Liver (tissue), 9 donors: ENCODE data around the gene FNDC7. TPM values are rescaled to one million over a fixed set of nuclear protein-coding genes. Genes with fewer than 3 reads are reported as not detected.
A peak's percentile ranks its signal among the peaks of the same experiment; 100 is the strongest.

Experiments
- DNase-seq: peaks from one replicate; pipeline ENCODE4 v3.0.0-alpha.2; 2017; ENCODE audit warnings: low spot score
- H3K27ac ChIP-seq, 2 donors: one replicate each; pipeline ENCODE4 v1.7.0; 2013; ENCODE audit warnings: inconsistent platforms in 2 of 2, low read length in 2 of 2, control low read depth in 1 of 2, low read depth in 1 of 2, mild to moderate bottlenecking in 1 of 2
- H3K27me3 ChIP-seq, 4 donors: one replicate each; pipeline versions ENCODE4 v1.6.1 to v1.7.0; 2013; ENCODE audit warnings: low read length in 3 of 4, inconsistent platforms in 1 of 4, mild to moderate bottlenecking in 1 of 4, moderate library complexity in 1 of 4; ENCODE audit not compliant: control insufficient read depth in 4 of 4, insufficient read depth in 4 of 4
- H3K36me3 ChIP-seq, 4 donors: one replicate each; pipeline versions ENCODE4 v1.6.1 to v1.7.0; 2013; ENCODE audit warnings: low read length in 3 of 4, mild to moderate bottlenecking in 3 of 4, low read depth in 1 of 4, moderate library complexity in 1 of 4; ENCODE audit not compliant: control insufficient read depth in 4 of 4, insufficient read depth in 3 of 4
- H3K4me1 ChIP-seq, 4 donors: one replicate each; pipeline versions ENCODE4 v1.6.1 to v1.7.0; 2013; ENCODE audit warnings: low read length in 3 of 4, mild to moderate bottlenecking in 3 of 4, moderate library complexity in 1 of 4; ENCODE audit not compliant: control insufficient read depth in 4 of 4, insufficient read depth in 4 of 4
- H3K4me3 ChIP-seq, 3 donors: one replicate each; pipeline versions ENCODE4 v1.6.1 to v1.7.0; 2013; ENCODE audit warnings: low read length in 3 of 3, control low read depth in 1 of 3, low read depth in 1 of 3, mild to moderate bottlenecking in 1 of 3
- H3K9ac ChIP-seq, 2 donors: one replicate each; pipeline ENCODE4 v1.7.0; 2013; ENCODE audit warnings: low read length in 2 of 2, mild to moderate bottlenecking in 2 of 2, moderate library complexity in 2 of 2, control low read depth in 1 of 2, low read depth in 1 of 2
- H3K9me3 ChIP-seq, 4 donors: one replicate each; pipeline versions ENCODE4 v1.6.1 to v1.7.0; 2013; ENCODE audit warnings: low read length in 3 of 4; ENCODE audit not compliant: control insufficient read depth in 4 of 4
- ATF3 ChIP-seq: IDR thresholded peaks from 2 replicates; pipeline ENCODE4 v1.6.1; 2016; ENCODE audit warnings: antibody characterized with exemption
- CTCF ChIP-seq: fragments of 150-350 bp; IDR thresholded peaks from 2 replicates; pipeline ENCODE4 v1.5.1; 2017; ENCODE audit warnings: improper control_type of control experiment, low read depth, low read length; ENCODE audit not compliant: missing input control
- EGR1 ChIP-seq, 2 donors: IDR thresholded peaks; 2 replicates each; pipeline ENCODE4 v1.6.1; 2016 to 2018; ENCODE audit warnings: antibody characterized with exemption in 2 of 2, low read depth in 2 of 2
- FOXA1 ChIP-seq: IDR thresholded peaks from 2 replicates; pipeline ENCODE4 v1.6.1; 2016; ENCODE audit warnings: antibody characterized with exemption
- FOXA2 ChIP-seq: IDR thresholded peaks from 2 replicates; pipeline ENCODE4 v1.6.1; 2016; ENCODE audit warnings: antibody characterized with exemption
- GABPA ChIP-seq, 2 donors: IDR thresholded peaks in 1 of 2; conservative IDR thresholded peaks in 1 of 2; 2 replicates each; pipeline ENCODE4 v1.6.1; 2016; ENCODE audit warnings: antibody characterized with exemption in 2 of 2, mild to moderate bottlenecking in 1 of 2, moderate library complexity in 1 of 2
- HNF4A ChIP-seq, 2 donors: conservative IDR thresholded peaks; 2 replicates each; pipeline ENCODE4 v1.6.1; 2016; ENCODE audit warnings: antibody characterized with exemption in 2 of 2, mild to moderate bottlenecking in 2 of 2
- HNF4G ChIP-seq: IDR thresholded peaks from 2 replicates; pipeline ENCODE4 v1.6.1; 2016; ENCODE audit warnings: antibody characterized with exemption
- JUND ChIP-seq, 2 donors: IDR thresholded peaks; 2 replicates each; pipeline ENCODE4 v1.6.1; 2016; ENCODE audit warnings: antibody characterized with exemption in 2 of 2
- RXRA ChIP-seq, 2 donors: IDR thresholded peaks; 2 replicates each; pipeline ENCODE4 v1.6.1; 2017 to 2018; ENCODE audit warnings: antibody characterized with exemption in 2 of 2, mild to moderate bottlenecking in 1 of 2
- SP1 ChIP-seq: IDR thresholded peaks from 2 replicates; pipeline ENCODE4 v1.6.1; 2018; ENCODE audit warnings: antibody characterized with exemption, mild to moderate bottlenecking
- TAF1 ChIP-seq: conservative IDR thresholded peaks from 2 replicates; pipeline ENCODE4 v1.6.1; 2016; ENCODE audit warnings: antibody characterized with exemption, mild to moderate bottlenecking
- YY1 ChIP-seq: IDR thresholded peaks from 2 replicates; pipeline ENCODE4 v1.6.1; 2016; ENCODE audit warnings: antibody characterized with exemption, mild to moderate bottlenecking
- WGBS: extraction: QIAGEN DNeasy Blood & Tissue Kit; methylation state at CpG from one replicate; pipeline ENCODE4 v1.1.7; 2013; 5-methylcytosine and 5-hydroxymethylcytosine counted together
- polyA plus RNA-seq, 2 donors: library from polyadenylated mRNA; stranded (reverse) in 1 of 2; unstranded in 1 of 2; fragments of 200-250 nt in 1 of 2; fragments of >200 nt in 1 of 2; fragmentation: Nextera tagmentation in 1 of 2; extraction: Ambion mirVana in 1 of 2; gene quantifications; one replicate each; pipeline versions ENCODE4 v1.2.1 to v1.2.3, GENCODE V29; 2013 to 2015
- total RNA-seq, 2 donors: library from RNA; depleted of rRNA; stranded (reverse); fragments of >200 nt; gene quantifications; one replicate each; pipeline ENCODE4 v1.2.3, GENCODE V29; 2014
- TF ChIP-seq, protein P1 (sequence below): IDR thresholded peaks from 2 replicates; pipeline ENCODE4 v1.6.1; 2016; ENCODE audit warnings: antibody characterized with exemption, mild to moderate bottlenecking
- TF ChIP-seq, protein P2 (sequence below): IDR thresholded peaks from 2 replicates; pipeline ENCODE4 v1.6.1; 2016; ENCODE audit warnings: antibody characterized with exemption
- donor health status: healthy.
- donor health status: healthy.
- donor health status: healthy.
- donor health status: healthy.
- donor health status: healthy.

The FNDC7 gene
- total and polyA plus RNA-seq, 4 donors, result not detected

DNA sequence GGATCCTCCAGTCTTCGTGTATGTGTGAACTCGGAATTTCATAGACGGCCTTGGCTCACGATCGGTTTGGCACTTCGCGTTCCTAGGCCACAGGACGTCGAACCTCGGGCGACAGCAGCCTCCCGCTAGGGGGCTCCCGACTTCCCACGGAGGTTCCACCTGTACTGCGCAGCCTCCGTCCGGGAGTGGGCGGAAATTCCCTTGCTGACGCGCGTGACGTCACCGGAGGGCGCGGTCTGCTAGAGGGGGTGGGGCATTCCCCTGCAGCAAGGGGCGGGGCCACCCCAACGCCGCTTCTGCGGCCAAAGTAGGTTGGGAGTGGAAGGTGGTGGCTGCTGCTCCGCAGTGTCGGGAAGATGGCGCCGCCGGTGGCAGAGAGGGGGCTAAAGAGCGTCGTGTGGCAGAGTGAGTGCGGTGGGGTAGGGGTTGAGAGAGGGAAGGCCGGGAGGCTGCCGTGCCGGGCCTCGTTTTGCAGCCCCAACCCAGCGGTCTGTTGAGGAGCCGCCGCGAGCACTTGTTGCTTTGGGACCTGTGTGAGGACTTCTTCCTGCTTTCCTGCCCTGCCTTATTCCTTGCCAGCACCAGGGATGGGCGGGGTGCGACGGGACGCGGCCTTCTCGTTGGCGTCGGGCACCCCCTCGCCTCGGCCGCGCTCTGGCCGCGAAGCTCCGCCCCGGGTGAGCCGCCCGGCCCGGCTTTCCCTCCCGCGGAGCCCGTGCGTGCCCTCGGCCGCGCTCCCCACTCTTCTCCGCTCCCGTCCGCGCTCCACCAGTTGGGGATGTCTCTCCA lies 33.9 kb downstream of the FNDC7 start, which contains the start of gene STXBP3 (continued):
- TF ChIP-seq, protein P1, sequence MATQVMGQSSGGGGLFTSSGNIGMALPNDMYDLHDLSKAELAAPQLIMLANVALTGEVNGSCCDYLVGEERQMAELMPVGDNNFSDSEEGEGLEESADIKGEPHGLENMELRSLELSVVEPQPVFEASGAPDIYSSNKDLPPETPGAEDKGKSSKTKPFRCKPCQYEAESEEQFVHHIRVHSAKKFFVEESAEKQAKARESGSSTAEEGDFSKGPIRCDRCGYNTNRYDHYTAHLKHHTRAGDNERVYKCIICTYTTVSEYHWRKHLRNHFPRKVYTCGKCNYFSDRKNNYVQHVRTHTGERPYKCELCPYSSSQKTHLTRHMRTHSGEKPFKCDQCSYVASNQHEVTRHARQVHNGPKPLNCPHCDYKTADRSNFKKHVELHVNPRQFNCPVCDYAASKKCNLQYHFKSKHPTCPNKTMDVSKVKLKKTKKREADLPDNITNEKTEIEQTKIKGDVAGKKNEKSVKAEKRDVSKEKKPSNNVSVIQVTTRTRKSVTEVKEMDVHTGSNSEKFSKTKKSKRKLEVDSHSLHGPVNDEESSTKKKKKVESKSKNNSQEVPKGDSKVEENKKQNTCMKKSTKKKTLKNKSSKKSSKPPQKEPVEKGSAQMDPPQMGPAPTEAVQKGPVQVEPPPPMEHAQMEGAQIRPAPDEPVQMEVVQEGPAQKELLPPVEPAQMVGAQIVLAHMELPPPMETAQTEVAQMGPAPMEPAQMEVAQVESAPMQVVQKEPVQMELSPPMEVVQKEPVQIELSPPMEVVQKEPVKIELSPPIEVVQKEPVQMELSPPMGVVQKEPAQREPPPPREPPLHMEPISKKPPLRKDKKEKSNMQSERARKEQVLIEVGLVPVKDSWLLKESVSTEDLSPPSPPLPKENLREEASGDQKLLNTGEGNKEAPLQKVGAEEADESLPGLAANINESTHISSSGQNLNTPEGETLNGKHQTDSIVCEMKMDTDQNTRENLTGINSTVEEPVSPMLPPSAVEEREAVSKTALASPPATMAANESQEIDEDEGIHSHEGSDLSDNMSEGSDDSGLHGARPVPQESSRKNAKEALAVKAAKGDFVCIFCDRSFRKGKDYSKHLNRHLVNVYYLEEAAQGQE, result peak; percentile 92
- TF ChIP-seq SP1 (peak; percentile 83), HNF4G (no peak)

DNA sequence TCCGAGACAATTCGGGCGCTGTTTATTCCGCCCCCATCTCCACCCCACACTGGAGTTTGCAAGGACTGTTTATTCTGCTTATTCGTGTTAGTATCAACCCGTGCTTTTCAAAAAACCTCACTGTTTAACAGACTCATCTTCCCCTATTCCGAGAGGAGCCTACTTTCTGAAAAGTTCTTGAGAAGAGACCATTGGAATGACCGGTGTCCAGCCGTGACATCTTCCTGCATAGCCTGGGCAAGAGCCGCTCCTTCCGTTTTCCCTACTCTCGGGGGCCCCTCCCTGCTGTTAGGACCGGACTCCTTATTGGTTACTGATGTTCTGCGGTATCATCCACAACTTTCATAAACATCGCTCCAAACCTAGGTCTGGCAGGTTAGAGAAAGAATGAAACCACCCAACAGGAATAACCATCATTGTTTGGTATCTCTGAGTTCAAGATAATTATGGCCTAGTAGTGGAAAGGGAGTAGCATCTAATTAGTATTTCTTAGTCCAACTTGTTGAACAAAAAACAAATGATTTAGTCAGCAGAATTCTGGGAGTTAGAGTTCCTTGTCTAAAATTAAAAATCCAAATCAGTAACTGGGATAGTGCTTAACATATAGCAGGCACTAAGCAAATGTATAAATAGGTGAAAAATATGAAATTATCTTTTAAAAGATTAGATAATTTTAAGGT lies 34.6 kb downstream of the FNDC7 start:
- Histone ChIP-seq H3K9me3 (no peaks in the 10 kb centered on the region), H3K27me3 (no peaks in the 10 kb centered on the region), H3K4me3 (peak overlapping the region; percentile 77 to 89 (median 88)), H3K36me3 (peaks cover 0 to 2% (median under 1%) of the 10 kb centered on the region in 4 donors), H3K9ac (peak overlapping the region; percentile 75 to 86), H3K4me1 (peaks cover 0 to 5% (median 2%) of the 10 kb centered on the region in 4 donors), H3K27ac (peak overlapping the region; percentile 93 to 98)
- peak; percentile 78 for DNase-seq
- TF ChIP-seq EGR1 (IDR thresholded peaks at IDR 0.05; ENCODE audit: low read depth in 2 of 2) (no peak), GABPA (IDR thresholded peaks at IDR 0.05 in 1 of 2, conservative IDR thresholded peaks at IDR 0.05 in 1 of 2) (peak; percentile 68 to 76), SP1 (peak; percentile 22), TAF1 (peak; percentile 43)
- under 1% methylated on average over 15 of the region's 15 CpGs for WGBS

DNA sequence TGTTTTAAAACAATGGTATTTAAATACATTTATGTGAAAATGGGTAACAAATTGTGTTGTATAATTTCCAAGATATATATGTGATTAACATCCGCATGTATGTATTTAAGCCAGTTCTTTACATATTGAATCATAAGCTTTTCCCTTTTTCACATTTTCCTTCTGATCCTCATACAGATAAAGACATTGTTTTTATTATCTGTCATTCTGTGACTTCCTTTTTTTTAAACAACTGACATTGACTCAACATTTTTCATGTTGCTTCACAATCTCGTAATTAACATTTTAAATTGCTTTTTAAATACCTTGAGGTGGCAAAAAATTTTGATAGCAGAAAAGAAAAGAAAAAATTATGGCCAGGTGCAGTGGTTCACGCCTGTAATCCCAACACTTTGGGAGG lies 35.2 kb downstream of the FNDC7 start:
- no peaks in the 10 kb centered on the region for H3K9me3 ChIP-seq
- TF ChIP-seq, protein P1, result no peak
- TF ChIP-seq RXRA (IDR thresholded peaks at IDR 0.05) (no peak), FOXA2 (no peak), TAF1 (no peak), GABPA (IDR thresholded peaks at IDR 0.05 in 1 of 2, conservative IDR thresholded peaks at IDR 0.05 in 1 of 2) (no peak), HNF4A (conservative IDR thresholded peaks at IDR 0.05) (no peak), ATF3 (no peak), EGR1 (IDR thresholded peaks at IDR 0.05; ENCODE audit: low read depth in 2 of 2) (no peak), CTCF (no peak), YY1 (no peak), FOXA1 (no peak), JUND (IDR thresholded peaks at IDR 0.05) (no peak)
- TF ChIP-seq, protein P2, sequence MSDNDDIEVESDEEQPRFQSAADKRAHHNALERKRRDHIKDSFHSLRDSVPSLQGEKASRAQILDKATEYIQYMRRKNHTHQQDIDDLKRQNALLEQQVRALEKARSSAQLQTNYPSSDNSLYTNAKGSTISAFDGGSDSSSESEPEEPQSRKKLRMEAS, result no peak
- H3K4me1 ChIP-seq, result peaks cover 0 to 5% (median 2%) of the 10 kb centered on the region in 4 donors
- H3K36me3 ChIP-seq, result peaks cover 0 to 4% (median 1%) of the 10 kb centered on the region in 4 donors
- no peak overlapping the region for H3K27ac ChIP-seq
- no peak overlapping the region for H3K9ac ChIP-seq
- no peaks in the 10 kb centered on the region for H3K27me3 ChIP-seq
- WGBS, result 83% methylated on average over 3 of the region's 3 CpGs
- DNase-seq, result no peak
- no peak overlapping the region for H3K4me3 ChIP-seq
